HG03159 (cell line): ENCODE measurements around the gene MMS22L.

Source experiments
- ATAC-seq: cut with Tn5 transposase; IDR thresholded peaks from one replicate; pipeline ENCODE4 v1.9.1; 2021; ENCODE audit warnings: mild to moderate bottlenecking, moderate library complexity; ENCODE audit not compliant: unreplicated experiment

MMS22L gene

GRCh38 chr6:97282726-97283617 is at the start of gene MMS22L:
Gene MMS22L, minus strand, starts transcription at chr6:97283216. Its CDS starts 739 bp downstream, at chr6:97282477.
- peak; percentile 97 for ATAC-seq

DNA sequence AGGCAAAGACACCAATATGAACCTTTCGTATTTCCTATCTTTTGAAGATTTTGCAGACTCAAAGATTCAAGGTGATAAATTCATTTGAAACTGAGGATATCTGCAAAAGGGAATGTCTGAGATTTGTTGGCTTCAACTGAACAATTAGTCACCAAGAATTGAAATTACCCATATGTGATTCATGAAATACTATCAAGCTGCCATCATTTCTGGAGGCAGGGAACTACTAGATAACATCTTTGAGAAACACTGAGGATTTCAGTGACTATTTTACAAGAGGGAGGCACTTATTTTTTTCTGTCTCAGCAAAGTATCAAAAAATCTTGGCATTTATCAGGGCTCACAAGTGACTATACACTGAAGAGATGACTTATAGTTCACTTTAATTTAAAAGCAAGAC is 39.8 kb upstream of the MMS22L start:
- ATAC-seq: no peak

GRCh38 chr6:97322226-97322625 is 39.2 kb upstream of the MMS22L start:
- ATAC-seq: no peak

DNA sequence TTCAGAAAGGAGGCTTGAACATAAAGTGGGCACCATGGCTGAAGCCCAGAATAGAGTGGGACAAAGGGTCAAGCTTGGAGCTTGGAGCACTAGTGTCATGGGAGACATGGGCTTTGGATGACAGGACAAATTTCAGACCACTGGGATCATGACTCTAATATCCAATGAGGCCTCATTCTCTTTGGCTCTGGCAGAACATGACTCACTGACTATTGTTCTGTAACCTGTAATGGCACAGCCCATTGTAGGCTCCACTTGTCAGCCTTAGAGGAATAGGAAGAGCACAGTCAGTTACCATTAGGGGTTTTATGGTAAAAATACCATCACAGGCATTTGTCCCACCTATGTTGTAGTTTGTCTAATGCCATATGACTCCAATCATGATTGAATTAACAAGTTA is 34.0 kb upstream of the MMS22L start:
- no peak for ATAC-seq

GRCh38 chr6:97312241-97312640 is 29.2 kb upstream of the MMS22L start:
- no peak for ATAC-seq

DNA sequence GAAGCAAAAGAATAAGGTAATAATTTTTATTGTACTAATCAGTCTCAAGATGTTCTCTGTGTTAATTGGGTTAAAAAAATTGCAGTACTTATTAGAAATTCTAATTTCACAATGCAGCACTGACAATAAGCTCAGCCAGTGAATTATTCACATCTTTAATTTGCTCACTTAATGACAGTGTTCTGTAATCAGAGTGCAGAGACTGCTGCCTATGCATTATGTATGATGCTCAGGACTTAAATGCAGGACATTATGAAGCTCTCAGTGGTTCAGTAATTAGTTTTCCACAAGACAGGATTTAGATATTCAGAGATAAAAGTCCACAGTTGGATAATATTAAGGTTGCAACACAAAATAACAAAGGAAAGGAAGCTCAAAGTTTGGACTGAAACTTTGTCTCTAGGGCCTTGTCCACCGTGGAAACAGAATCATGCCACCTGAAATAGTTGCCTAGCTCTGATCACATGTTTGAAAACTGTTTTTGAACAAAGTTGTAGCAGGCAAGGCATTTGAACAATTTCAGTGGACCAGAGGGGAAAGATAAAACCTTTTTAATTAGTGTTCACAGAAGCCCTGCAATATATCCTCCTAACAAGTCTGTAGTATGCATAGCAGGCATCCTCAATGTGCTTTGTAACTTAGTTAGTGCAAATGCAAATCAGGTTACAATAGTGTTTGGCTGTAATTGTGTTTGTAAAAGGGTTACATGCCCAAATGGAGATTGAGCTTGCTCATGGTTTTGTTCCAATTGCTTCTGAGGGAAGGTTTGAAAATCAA is 23.7 kb upstream of the MMS22L start:
- ATAC-seq: no peak

DNA sequence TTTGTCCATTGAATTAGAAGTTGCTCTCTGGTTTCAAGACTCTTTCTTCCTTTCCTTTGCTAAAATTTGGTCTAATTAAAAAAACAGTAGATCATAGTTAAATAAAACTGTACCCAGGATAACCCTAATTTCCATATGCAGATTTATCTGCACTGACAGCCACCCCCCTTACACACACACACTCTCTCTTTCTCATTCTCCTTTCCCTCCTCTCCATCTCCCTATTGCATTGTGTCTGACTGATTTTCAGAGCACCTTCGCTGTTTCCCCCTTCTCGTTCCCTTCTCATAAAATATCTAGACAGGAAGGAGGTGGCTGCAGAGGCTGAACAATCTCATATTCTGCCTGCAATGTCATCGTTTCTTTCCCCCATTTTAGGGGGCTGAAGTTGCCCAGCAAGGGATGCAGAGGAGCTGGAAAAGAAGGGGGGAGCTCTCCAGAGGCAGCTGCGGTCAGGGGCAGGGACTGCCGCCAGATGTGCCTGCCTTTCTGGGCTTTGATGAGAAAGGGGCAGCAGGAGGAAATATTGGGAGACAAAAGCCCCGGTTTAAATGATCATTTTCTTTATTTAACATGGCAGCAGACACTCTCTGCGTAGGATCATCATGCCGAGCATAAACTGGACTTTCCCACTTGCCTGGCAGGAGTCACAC is 22.5 kb upstream of the MMS22L start:
- no peak for ATAC-seq

GRCh38 chr6:97304701-97305100 is 21.7 kb upstream of the MMS22L start:
- ATAC-seq: no peak

DNA sequence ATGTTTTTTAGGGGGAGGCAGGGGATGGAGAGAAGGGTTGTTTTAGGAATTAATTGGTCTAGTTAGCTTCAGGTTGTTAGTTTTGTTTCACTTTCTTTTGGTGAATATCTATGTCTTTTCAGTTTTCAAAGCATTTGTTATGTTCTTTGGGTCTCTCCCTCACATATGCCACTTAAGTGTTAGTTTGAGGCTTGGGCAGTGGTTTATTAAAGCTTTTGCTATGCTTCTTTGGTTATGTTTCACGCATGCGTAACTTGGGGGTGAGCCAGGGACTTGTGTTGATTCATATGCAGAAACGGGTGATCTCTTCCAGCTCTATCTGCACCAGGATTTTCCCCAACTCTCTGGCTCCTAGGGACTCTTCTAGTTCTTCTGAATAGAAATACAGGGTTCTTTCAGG is 11.4 kb upstream of the MMS22L start:
- no peak for ATAC-seq

DNA sequence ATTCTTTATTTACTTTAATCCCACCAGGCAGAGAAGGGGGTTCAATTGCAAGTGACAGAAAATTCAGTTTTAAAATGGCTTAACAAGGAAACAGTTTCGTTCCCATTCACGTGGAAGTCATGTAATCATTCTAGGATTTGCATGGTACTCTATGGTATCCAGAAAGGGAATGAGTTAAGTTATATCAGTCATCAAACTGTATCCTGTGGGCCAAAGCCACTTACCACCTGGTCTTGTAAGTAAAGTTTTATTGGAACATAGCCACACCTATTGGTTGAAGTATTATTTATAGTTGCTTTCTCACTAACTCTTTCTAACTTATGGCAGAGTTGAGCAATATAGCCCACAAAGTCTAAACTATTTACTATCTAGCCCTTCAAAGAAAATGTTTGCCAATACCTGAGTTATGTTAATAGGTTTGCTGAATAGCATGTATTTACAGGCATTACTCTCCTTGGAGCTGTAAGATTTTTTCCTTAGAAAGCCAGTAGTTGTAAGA is 10.2 kb upstream of the MMS22L start:
- no peak for ATAC-seq

- no peak for ATAC-seq
Observed at GRCh38 chr6:97292671-97293070, 9.7 kb upstream of the MMS22L start.

GRCh38 chr6:97291896-97292295 is 8.9 kb upstream of the MMS22L start:
- no peak for ATAC-seq

DNA sequence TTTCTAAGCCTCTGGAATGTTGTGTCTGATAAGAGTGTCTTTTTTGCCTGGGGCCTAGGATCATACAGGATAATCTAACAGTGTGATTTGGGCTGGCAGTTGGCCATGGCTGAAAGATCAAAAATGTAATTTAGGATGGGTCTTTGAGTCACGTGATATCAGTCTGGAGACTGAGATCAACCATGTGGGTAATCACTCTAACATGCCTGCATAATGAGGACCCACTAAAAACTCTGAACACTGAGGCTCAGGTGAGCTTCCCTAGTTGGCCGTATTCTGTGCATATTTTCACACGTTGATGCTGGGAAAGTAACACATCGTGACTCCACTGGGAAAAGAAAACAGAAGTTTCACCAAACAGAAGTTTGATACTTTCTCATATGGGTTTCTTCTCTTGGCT is 6.3 kb upstream of the MMS22L start:
- ATAC-seq: no peak

GRCh38 chr6:97288188-97288587 is 5.2 kb upstream of the MMS22L start:
- ATAC-seq: no peak

DNA sequence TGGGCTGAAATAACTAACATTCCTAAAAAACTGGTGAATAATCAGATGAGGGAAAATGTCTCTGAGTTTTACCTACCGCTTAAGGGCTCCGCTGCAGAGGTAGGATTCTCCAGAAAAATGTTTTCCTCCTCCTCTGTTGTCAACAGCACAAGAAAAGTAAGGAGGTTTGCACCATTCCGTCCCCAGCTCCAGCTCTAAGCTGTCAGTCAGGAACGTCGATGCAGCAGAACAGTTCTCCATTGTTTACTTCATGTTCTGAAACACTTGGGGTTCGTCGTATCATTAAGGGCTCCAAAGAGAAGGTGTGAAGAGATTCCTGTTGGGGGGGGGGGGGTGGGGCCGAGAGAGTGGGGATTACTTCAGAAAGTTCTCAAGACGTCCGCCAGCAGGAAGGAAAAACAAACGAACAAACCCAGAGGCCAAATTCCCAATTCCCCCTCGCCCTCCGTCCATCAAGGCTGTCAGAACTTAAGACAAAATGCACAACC is 734 bp downstream of the MMS22L start:
- peak; percentile 0 for ATAC-seq

GRCh38 chr6:97280766-97281165 is 2.2 kb downstream of the MMS22L start:
- no peak for ATAC-seq

GRCh38 chr6:97275804-97276203 is 7.2 kb downstream of the MMS22L start:
- ATAC-seq: no peak

DNA sequence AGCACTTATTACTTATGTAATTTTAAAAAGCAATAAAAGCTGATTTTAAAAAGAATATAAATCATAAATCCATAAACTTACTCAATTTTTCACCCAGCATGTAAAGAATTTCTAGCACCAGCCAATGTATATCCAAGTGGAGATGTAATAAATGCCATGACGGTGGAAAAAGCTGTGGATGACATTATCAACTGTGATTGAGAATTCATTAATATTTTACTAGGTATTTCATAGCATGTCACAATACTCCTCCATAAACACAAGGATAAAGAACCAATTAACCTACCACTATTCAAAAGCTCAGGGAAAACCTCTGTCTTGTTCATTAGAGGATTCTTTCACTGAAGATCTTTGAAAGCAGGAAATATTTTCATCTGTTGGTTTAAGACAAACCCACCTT is 13.2 kb downstream of the MMS22L start:
- ATAC-seq: no peak

GRCh38 chr6:97262676-97263075 is 20.3 kb downstream of the MMS22L start:
- no peak for ATAC-seq

- ATAC-seq: no peak
Observed at GRCh38 chr6:97246842-97247241, 36.2 kb downstream of the MMS22L start.

DNA sequence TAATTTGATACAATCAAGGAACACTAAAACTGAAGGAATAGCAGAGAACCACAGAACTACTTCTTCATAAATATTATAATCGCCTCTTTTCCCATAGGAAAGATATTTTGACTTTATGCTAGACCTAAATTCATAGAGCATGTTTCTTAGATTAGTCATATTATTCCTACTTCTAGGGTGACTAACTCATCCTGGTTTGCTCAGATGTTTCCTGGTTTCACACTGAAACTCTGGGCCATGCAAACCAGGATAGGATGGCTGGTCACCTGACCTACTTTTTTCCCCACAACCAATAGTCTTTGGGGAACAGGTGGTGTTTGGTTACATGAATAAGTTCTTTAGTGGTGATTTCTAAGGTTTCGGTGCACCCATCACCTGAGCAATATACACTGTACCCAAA is 42.8 kb downstream of the MMS22L start:
- no peak for ATAC-seq
